ENCODE results near the gene CDK16.

- TF ChIP-seq CTCF (conservative IDR thresholded peaks at IDR 0.05; ENCODE audit: low read depth, low read length) (no peak), POLR2A (IDR thresholded peaks at IDR 0.05; ENCODE audit: low read depth, low read length) (no peak), FOS (IDR thresholded peaks at IDR 0.05; ENCODE audit: low read depth, low read length) (no peak), BHLHE40 (IDR thresholded peaks at IDR 0.05; ENCODE audit: low read depth, low read length) (no peak), USF2 (IDR thresholded peaks at IDR 0.05; ENCODE audit: low read depth, low read length) (no peak), RAD21 (IDR thresholded peaks at IDR 0.05; ENCODE audit: low read length) (no peak), MAFK (IDR thresholded peaks at IDR 0.05; ENCODE audit: low read depth, low read length) (no peak), MAZ (IDR thresholded peaks at IDR 0.05; ENCODE audit: borderline replicate concordance, low read depth, low read length) (no peak)
Observed at GRCh38 chrX:47185241-47185640, 33.2 kb upstream of the CDK16 start.
